22Rv1 (cell line): Measurements from ENCODE around the gene AGAP1.

ENCODE experiments used
- CTCF ChIP-seq: fragments of 450-650 bp; IDR thresholded peaks from 2 replicates; pipeline ENCODE4 v1.5.1; 2017; ENCODE audit warnings: mild to moderate bottlenecking
- ZFX ChIP-seq: fragments of 450-650 bp; IDR thresholded peaks from 2 replicates; pipeline ENCODE4 v1.6.1; 2017; ENCODE audit warnings: antibody characterized with exemption, borderline replicate concordance

DNA sequence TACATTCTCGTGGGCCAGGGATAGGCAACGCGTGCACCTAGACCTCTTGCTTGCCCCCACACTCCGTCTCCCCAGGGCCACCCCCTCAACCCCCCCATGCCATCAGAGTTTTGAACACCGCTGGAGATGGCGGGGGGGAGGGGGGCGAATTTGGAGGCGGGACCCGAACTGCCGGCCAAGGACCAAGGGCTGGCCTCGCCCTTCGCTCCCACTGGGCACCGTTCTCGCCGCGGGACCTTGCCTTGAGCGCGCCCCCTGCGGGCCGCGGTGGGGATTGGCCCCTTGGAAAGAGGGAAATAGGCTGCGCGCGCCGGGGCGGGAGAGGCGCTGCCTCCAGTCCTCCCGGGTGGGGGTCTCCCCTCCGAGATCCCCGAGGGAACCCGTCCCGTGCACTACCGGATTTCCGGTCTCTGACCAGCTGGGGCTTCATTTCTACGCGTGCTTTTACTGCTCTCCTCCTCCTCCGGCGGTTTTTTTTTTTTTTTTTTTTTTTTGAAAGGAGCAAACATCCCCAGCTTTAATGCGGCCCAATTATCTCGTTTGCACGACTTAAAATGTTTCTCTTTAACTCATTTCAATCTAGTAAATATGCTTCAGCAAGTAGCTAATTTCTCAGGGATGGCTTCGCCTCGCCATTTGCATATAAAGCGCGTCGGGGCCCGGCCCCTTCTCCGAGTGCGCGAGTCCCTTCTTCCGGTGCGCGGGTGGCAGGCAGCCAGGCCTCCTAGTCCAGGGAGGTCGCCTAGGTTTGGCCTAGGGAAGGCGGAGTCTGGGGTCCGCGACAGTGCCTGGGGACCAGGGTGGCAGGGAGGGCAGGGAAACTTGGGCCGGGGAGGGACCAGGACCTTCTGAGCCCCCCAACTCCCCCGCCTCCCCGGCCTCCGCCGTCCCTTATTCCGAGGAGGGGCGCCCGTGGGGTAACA is 684.4 kb downstream of the AGAP1 start:
- TF ChIP-seq CTCF, result peak; percentile 91
- no peak for TF ChIP-seq ZFX
